Activated CD8-positive, alpha-beta memory T cell treated with anti-CD3 and anti-CD28 coated beads, Interleukin-2, amount 50 U/mL, for 1 hour (primary cell): Measurements from ENCODE around the gene ADAM19.
A peak's percentile ranks its signal among the peaks of the same experiment; 100 is the strongest.

Experiments used
- DNase-seq: peaks from one replicate; pipeline ENCODE4 v3.0.0-alpha.2; 2020; ENCODE audit errors: extremely low read depth

The ADAM19 gene, protein sequence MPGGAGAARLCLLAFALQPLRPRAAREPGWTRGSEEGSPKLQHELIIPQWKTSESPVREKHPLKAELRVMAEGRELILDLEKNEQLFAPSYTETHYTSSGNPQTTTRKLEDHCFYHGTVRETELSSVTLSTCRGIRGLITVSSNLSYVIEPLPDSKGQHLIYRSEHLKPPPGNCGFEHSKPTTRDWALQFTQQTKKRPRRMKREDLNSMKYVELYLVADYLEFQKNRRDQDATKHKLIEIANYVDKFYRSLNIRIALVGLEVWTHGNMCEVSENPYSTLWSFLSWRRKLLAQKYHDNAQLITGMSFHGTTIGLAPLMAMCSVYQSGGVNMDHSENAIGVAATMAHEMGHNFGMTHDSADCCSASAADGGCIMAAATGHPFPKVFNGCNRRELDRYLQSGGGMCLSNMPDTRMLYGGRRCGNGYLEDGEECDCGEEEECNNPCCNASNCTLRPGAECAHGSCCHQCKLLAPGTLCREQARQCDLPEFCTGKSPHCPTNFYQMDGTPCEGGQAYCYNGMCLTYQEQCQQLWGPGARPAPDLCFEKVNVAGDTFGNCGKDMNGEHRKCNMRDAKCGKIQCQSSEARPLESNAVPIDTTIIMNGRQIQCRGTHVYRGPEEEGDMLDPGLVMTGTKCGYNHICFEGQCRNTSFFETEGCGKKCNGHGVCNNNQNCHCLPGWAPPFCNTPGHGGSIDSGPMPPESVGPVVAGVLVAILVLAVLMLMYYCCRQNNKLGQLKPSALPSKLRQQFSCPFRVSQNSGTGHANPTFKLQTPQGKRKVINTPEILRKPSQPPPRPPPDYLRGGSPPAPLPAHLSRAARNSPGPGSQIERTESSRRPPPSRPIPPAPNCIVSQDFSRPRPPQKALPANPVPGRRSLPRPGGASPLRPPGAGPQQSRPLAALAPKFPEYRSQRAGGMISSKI

DNA sequence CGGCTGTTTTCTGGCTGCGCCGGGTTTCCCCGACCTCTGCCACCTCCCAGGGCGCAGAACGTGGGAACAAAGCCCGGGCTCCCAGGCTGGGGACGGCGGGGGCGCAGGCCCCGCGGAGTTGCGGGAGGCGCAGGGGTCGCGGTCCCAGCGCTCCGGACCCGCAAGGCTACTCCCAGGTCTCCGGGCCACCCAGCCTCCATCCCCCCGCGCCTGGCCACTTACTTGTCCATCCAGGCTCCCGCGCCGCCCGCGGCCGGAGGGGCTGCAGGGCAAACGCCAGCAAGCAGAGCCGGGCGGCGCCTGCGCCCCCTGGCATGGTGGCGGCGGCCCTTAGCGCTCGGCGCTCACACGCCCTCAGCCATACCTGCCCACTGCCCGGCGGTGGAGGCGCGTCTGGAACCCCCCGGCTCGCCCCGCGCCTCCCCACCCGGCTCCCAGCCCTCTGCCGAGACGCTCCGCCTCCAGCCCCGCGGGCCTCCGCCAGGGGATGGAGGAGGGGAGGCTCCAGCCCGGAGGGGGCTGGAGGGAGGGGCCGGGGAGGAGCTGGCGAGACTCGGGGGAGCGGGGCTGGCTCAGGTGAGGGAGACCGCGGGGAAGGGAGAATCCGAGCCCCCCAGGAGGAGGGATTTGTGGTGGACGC lies at the start of gene ADAM19:
Gene ADAM19 (minus strand): TSS at position 395 of the 640 bp plus-strand sequence. CDS start 79 bp downstream, at position 316.
- DNase-seq = no peak

DNA sequence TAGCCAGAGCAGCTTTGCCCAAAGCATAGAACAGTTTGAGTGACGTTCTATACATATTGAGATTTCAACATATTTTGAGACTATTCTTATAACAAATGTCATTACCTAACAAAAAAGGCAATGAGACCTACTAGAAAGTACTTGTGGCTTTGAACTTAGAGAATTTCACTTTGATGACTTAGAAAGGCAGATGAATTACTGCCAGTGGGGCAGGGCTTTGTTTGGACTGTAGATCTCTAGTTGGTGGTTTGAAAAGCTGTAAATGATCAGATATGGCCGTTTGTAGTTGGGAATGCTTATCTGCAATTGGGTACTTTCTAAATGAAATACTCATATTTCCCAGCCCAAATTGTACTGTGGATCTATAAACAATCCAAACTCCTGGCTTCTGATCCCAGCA lies 48.6 kb upstream of the ADAM19 start:
- DNase-seq = no peak

DNA sequence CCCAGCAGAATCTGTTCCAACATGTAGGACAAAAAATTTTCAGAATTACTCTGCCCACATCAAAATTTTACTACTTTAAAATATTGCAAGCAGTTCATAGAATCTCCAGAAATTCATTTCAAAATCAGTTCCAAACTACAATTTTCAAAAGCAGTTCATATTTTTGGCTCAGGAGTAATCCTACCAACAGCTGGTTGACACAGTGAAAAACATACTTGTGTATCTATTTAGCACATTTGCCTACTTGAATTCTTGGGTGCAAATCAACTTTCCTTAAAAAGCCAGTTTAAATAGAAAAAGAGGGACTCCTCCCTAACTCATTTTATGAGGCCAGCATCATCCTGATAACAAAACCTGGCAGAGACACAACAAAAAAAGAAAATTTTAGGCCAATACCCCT lies 45.2 kb upstream of the ADAM19 start:
- no peak for DNase-seq

DNA sequence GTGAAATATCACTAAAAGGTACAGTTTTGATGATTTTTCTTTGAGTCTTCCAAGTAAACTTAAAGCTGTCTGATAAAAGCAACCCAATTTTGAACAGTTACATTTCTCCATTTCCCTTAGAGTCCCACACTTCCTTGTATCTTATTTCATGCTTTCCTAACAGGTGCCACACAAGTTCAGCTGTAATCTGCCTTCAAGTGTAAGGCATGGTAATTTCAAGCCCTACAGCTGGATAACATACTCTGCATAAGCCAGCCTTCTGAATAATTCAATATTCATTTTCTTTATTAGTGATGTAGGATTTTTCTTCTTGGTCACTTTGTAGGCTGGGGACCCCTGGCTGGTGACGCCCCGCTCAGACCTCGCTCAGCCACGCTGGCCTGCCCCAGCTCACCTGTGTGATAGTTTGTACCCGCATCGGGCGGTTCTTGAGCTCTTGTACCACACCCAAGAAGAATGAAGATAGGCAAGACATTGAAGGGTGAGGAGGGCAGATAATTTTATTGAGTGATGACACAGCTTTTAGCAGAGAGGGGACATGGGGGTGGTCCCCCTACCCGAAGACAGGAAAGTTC lies 42.7 kb upstream of the ADAM19 start:
- no peak for DNase-seq

DNA sequence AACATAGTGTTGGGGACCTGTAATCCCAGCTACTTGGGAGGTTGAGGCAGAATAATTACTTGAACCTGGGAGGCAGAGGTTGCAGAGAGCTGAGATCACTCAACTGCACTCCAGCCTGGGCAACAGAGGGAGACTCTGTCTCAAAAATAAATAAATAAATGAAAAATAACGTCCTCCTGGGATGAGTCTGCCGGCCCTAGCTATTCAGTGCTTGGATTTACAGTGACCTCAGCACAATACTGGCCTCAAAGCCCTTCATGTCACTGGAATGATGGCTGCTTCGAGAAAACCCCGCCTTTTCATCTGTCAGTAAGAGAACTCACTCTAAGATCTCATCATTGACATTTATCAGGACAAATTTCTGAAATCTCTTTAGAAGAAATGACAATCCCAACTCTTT lies 41.2 kb upstream of the ADAM19 start:
- DNase-seq = no peak

DNA sequence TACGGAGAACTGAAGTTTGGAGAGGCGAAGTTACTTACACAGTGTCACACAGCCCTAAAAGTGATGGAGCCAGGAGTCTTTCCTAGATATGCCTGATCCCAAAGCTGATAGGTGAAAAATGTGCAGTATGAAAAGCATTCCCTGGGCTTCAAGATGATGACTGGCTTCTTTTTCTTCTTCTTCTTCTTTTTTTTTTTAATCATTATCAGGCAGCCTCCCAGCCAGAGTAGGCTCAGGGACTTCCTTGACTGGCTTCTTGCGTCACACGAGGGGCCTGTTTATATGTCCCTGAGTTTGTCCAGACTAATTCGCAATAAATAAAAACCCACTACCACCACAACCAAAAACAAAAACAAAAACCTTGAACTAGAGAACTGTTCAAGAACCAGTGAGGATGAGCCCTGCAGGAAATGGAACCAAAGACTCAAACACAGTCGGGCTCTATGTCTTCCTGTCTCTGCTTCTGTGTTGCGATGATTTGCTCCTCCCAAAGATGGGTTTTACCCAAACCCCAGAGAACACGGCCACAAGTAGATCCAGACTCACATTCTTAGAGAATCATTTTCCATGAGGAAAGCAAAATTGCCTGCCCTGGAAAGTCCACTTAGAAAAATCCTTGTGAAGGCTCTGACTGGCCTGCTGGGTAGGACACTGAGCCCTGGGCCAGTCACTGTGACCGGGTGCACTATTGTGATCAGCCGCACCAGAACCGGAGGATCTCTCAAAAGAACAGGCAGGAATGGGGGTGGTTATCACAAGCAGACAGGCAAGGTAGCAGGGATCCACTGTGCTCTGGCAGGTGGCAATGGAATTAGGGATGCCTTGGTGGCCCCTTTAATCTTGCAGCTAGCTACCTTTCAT lies 38.0 kb upstream of the ADAM19 start:
- DNase-seq = no peak

DNA sequence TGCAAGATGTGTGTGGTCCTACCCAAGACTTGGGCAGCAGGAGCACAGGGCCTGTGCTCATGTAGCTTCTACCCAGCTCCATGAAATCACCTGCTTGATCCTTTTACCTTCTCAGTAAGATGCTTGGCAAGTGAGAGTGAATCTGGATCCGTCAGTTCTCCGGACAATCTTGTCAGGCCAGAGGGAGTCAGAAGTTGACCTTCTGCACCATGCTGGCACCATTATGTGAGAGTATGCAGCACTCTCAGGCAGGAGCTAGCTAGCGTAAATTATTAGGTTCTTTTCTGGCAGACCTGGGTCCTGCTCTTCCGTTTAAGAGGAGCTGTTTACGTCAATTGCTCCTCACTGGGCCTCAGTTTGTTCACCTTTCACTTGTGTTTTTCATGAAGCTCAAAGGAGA lies 37.0 kb upstream of the ADAM19 start:
- no peak for DNase-seq

DNA sequence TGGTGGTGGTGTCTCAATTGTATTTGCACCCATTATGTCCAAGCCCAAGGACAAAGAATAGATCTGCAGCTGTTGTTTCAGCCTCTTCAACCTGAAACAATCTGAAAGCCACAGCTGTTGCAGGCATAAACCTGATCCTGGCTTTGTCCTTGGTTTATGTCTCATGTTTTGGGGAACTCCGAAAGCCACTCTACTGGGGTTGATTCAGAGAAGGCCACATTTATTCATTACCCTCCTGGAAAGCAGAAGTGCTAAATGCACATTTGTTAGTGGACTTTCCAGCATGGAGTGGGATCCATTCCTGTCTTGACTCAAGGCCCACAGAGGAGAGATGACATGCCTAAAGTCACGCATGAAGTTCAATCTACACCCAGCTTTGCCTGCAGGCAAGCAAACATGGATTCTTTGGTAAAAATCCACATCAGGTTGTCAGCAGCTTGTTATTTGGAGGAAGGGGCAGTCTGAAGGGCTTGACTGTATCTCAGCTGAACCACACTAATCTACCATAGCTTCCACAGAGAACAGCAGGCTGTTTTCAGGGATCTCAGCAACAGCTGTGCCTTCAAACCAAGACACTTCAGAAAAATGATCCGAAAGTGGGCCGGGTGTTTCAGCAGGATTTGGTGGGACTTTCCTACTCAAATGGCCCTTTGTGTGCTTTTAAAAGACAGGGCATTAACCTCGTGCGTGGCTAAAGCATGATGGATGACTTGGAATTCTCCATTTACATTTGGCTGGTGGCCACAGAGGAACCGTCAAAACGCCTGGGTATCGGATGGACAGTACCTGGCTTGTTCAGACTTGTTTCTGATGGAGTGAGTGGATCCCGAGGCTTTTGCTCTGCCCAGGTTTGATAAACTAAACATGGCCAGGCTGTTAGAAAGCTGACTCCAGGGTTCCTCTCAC lies 36.2 kb upstream of the ADAM19 start:
- DNase-seq = no peak

DNA sequence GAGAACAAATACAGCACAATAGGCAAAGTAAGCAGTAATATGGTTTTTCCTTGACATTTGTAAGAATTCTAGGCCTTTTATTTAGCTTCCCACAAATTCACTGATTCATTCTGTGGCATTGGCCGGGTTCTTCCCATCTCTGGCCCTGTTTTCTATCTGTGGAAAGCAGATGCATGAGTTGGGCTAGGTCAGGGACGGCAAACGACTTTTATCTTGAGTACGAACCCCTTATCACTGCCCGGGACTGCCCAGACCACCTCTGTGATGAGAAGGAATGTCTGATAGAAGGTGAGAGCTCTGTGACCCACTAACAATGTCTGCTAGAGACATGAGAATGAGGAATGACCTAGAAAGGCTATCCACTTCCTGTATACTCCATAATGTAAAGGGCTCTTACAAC lies 35.4 kb upstream of the ADAM19 start:
- DNase-seq = no peak

DNA sequence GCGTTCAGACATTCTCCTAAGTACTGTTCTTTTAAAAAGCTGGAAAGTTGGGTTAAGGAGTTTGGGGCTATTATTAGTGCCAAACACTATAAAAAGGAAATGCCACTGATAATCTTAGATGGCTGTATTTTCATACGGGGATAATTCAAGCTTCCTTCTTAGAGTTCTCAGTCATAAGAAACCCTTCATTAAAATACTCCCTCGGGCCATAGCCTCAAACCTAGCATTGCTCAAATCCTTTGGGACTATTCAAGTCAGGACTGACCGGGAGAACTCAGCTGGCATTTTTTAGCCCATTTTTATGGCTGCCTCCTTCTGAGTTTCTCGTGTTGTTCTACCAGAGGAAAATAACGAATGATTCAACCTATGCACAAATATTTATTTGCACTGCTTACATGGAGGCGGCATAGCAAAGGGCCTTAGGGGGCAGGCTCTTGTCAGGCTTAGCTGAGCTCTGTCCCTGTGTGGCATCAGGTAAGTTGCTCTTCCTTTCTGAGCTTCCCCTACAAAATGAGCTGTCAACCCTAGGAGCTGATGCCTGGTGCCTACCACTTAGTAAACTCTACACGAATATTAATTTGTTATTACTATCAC lies 33.5 kb upstream of the ADAM19 start:
- DNase-seq = no peak

DNA sequence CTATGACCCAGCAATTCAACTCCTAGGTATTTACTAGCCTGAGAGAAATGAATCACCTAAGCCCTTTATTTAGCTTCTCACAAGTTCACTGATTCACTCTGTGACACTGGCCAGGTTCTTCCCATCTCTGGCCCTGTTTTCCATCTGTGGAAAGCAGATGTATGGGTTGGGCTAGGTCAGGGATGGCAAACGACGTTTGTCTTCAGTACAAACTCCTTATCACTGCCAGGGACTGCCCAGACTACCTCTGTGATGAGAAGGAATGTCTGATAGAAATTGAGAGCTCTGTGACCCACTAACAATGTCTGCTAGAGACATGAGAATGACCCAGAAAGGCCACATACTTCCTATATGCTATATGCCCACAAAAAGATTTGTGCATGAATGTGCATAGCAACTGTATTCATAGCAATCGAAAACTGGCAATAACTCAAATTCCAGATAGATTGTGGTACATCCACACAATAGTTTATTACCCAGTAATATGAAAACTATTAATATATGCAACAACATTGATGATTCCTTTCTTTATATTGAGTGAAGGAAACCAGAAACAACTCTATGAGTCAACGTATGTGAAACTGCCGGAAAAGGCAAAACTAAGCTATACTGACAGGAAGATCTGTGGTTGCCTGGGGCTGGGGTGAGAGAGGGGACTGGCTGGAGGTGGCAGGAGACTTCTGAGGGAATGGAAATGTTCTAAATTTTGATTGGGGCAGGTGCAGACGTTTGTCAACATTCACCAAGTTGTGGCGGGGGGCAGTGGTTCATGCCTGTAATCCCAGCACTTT lies 32.0 kb upstream of the ADAM19 start:
- peak; percentile 43 for DNase-seq

DNA sequence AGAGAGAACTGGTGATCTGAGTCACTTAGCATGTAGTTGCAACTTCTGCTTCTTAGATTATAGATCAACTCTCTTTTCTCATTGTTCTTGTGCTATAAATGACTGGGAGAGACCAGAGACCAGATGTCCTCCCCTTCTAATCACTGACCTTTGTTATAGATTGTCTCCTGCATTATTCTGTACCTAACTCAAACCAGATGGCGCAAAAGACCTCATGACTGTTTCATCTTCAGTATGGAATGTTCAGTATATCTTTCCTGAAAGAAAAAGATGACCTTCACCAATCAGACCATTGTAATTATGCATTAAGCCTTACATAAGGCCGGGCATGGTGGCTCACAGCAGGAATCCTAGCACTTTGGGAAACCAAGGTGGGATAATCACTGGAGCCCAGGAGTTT lies 30.5 kb upstream of the ADAM19 start:
- no peak for DNase-seq

DNA sequence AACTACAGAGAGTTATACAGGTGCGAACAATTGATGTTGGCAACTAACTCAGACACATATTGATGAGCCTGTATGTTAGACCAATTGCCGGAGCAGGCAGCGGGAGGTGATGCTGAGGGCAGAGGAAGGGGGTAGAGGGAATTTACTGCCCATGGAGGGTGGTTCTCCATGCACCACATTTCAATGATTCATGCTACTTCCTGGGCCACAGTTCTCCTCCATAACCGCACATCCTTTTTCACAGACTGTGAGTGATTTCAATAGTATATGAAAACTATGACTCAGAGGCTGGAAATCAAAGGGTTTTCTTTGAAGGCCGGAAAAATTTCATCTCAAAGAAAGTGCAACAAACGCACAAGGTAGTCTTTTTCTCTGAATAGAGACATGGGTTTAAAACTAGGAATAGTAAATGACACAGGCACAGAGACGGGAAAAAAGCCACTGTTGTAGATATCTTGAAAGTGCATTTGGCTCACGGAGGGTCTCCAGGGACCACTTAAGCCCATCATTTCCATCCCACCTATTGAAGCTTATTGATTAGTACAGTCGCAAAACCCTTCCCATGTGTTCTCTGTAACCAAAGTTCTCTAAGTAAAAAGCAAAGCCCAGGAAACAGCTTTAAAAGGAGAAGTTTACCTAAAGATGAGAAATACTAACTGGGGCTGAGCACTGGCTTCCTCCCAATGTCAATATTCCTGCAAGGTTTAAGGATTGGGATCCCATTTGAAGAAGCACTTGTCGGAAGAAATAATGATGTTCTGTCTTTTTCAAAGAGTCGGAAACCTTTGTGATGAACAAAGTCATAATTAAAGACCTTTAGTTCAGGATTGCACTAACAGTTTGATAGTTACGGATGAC lies 28.0 kb upstream of the ADAM19 start:
- DNase-seq = peak; percentile 21

DNA sequence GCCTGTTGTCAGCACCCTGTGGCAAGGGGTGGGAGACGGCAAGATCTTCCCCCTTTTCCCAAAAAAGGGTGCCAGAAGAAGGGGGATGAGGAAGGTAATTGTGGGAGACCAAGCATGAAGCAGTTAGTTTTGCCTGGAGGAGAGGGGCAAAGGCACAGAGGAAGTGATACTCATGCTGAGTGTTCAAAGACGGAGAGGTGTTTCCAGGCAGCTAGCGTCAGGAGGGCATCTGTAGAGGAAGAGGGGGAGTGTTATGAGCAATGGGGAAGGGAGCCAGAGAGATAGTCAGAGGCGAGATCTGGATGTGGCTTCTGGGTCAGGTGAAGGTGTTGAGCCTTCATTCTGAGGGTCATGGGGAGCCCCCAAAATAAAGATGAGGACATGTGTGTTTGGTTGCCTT lies 26.9 kb upstream of the ADAM19 start:
- no peak for DNase-seq

DNA sequence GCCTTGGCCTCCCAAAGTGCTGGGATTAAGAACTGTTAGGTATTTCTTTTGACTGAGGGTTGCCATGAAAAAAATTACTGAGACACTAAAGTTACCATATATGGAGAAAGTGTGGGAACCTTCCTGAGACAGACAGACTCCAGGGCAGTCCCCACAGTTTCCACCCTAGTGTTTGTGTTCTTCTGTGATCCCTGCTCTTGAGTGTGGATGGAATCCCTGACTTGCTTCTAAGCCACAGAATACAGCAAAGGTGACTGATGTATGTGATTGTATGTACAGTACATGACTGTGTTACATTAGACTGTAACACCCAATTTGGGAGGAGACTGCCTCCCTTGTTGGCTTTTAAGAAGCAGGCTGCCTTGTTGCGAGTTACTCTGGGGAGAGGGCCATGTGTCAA lies 24.7 kb upstream of the ADAM19 start:
- no peak for DNase-seq

DNA sequence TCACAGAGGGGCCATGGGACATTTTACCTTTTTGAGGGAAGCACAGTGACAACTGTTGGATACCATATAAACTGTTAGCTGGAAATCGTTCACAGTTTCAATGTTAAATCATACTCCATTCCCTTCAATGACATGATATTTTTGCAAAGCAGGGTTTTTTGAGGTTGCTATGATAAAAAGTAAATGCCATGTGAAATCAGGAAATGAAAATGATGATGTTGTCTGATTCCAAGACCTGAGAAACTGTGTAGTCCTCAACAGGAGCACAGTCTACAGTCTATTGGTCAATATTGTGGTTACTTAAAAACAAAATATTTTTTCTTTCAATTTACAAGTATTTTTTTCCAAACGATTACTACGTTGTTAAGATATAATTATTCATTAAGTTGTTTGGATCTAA lies 24.0 kb upstream of the ADAM19 start:
- DNase-seq = no peak

DNA sequence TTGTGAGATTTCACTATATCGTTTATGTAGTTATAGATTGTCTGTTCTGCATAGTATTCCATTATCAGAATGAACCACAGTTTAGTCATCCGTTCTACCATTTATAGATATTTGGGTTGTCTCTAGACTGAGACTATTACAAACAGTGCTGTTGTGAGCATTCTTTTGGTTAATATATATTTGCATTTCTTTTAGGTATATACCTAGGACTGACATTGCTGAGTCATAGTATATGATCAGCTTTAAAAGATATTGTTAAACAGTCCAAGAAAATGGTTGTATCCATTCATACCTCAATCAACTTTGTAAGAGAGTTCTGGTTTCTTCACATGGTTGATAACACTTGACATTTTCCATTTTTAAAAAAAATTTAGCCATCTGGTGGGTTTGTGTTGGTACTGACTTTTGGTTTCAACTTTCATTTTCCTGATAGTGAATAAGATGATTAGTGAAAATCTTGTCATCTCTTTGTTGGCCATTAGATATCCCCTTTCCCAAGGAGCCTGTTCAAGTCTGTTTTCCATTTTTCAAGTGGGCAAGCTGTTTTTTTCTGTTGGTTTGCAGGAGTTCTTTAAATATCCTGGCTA lies 22.9 kb upstream of the ADAM19 start:
- no peak for DNase-seq
